HG03045 (cell line): ENCODE measurements around the gene CA9.

Source experiments
- ATAC-seq: cut with Tn5 transposase; IDR thresholded peaks from one replicate; pipeline ENCODE4 v1.9.1; 2021; ENCODE audit warnings: mild to moderate bottlenecking, moderate library complexity; ENCODE audit not compliant: unreplicated experiment

Gene CA9

DNA sequence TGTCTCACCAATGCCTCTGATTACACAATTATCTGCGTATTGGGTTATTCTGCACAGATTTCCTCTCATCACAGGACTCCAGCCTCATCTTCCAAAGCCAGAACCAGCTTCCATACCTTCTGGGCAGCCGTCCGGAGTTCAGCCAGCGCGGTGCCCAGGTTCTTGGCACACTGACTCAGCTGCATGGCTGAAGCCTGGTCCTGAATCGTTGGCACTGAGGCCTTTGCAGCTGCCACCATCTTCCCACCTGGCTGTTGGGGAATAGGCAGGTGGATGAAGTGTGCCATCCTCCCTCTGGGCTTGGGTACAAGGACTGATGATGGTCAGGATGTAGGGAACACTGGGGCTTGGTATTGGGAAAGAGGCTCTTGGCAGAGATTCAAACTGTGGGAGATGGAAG, 40.4 kb downstream of the CA9 start:
- ATAC-seq = no peak

DNA sequence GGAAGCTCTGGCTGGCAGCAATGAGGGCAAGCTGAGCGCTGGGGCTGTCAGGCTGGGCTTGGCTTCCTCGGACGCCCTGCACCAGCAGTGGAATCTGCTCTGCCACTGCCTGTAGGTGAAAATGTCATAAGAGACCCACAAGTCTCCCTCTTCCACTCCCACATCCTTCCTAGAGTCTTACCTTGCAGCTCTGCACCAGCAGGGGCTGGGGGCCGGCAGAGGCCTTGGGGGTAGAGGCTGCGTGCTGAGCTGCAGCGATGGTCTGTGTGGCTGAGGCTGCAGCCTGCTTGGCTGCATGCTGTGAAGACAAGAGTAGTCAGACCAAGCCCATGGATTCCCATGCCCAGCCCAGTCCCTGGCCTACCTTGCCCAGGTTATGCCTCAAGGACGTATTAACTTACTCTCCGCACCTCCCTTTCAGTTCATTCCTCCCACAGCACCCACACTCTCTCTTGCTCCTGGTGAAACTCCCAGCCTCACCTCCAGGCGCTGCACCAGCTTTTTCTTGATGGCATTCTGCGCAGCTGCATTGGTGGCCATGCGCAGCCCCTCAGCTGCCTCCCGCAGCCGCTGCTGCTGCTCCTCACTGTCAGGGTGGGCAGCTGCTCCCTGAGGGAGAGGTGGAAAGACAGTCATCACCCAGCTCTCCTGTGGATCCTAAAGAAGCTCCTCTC, 41.0 kb downstream of the CA9 start:
- ATAC-seq = no peak

DNA sequence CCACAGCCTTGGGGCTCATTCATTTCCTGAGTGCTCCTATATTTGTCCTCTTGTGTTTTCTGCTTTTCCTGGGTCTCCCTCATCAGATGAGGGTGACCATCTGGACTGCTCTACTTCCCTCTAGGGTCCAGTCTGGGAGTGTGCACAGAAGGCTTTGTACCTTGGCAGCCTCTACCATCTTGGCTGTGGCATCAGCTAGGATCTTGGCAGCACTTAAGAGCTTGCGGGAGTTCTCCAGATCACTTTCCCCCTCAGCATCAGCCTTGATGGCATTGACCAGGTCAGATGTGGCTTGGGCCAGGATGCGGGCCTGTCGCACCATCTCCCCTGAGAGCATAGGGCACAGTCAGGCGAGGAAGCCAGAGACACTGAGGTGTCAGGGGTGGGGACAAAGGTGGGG, 42.5 kb downstream of the CA9 start:
- ATAC-seq = no peak

DNA sequence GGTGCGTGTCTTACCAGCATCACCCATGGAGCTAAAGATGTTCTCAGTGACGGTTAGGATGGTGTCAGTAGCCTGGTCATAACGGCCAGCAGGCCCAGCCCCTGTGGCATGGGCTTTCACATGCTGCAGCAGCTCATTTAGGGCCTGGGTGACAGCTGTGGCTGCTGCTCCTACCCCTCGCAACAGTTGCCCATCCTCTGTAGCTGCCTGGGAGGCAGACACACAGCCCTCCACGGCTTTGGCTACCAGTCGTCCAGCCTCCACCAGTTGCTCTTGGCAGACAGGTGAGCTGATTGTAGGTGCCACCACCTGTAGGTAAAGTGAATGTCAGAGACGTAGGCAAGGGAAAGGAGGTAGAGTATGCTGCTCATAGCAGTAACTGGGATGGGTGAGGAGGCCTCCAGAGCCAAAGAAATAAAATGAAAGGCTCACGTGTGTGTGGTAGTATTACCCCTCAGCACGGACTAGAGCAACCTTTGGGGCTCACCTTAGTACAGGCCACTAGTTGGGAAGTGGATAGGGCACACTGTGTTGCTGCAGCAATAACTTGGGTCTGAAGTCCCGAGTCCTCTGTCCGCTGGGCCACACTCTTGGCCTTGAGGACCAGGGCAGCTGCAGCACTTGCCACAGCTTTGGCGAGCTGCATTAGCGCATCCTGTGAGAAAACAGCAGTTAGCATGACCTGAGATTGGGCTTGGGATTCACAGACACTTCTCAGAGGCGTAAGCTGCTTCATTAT, 43.6 kb downstream of the CA9 start:
- ATAC-seq = no peak

DNA sequence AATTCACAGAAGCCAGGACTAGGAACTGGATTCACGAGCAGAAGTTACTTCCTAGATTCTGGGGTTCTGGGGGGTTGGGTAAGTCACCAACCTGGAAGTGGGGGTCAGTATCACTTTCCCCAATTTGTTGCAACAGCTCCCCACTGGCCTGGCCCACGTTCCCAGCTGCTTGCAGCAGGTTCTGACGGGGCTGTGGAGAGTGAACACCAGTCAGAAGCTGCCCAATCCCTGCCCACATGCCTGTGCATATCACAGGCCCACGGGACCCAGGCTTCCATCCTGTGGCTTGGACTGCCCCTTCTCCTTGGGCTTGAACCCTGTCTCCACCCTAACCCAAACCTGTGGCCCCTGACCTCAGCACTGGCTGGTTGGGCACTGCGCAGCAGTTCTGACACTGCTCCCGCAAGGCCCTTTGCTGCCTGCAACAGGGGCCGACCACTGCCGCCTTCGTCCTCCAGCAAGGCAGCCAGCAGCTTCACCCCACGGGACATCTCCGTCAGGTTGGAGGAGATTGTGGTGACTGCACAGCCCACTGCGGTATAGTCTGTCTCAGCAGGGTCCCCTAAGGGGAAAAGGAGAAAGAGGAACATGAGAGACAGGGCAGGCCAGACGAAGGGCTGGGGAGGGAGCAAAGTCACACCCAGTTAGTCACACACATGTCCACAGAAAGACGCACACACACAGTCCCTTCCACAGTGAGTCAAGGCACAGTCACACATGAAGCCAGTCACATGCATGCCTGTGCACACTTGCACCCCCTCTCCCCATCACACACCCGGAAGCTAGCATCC, 45.2 kb downstream of the CA9 start:
- no peak for ATAC-seq

DNA sequence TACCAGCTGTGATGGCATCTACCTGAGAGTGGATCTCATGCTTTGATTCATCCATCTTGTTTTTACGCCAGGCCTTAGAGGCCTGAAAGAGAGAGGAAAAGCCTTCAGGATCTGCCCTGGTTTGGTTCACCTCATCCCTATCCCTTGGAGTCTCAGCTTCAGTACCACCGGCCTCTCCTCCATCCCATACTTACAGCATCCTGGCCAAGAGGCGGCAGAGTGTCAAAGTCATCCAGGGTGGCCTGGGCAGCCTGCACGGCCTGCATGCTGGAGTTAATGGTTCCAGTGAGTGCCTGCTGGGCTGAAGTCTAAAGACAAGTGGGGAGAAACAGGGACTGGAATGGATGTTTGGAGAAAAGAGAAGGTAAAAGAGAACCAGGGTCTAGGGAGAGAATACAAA, 45.8 kb downstream of the CA9 start:
- ATAC-seq = no peak

DNA sequence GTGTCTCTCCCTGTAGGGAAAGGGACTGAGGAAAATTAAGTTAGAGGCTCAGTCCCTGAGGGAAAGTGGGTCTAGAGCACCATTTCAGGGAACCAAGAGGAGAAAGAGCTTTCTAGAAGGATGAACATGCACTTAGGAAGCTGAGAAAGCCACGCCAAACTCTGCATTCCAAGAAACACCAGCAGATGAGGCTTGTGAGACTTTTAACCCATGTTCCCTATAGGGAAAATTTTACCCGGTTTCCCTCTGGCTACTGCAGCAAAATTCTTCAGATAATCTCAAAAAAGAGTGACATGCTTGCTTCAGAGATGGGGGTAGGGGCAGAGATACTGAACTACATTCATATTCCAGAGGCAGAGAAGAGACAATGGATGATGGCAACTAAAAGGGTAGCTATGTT, 49.7 kb downstream of the CA9 start:
- ATAC-seq = no peak

DNA sequence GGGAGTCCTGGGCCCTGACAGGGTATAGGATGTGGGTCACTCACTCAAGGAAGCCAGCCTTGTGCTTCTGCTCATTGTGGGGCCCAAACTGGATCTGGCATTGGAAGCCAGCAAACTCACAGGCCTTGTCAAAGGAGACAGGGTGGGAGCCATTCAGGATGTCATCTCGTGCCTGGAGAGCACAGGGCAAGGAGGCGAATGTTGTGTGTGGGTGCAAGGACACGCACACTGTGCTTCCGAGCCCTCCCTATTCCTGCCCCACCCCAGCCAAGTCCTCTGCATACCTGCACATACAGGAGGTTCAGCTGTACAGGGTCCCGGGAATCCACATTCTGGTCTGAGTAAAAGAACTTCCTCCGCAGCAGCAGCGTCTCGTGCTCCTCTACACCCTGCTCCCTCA, 50.2 kb downstream of the CA9 start:
- no peak for ATAC-seq

DNA sequence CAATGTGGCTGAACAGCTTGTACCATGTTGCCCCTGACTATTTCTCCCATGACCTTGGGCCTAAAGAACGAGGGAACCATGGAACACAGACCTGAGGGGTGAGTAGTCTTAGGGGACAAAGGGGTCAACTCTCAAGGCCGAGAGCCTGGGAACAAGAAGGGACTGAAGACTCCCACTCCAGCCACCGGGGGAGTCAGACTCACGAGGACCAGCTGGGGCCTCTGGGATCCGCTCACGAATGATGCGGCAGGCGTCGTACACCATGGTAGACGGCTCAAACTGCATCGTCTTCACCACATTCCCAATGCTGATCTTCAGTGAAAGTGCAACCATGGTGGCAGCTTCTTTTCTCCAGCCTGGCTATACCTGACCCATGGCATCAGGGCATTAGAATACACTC, 51.6 kb downstream of the CA9 start:
- ATAC-seq = no peak

DNA sequence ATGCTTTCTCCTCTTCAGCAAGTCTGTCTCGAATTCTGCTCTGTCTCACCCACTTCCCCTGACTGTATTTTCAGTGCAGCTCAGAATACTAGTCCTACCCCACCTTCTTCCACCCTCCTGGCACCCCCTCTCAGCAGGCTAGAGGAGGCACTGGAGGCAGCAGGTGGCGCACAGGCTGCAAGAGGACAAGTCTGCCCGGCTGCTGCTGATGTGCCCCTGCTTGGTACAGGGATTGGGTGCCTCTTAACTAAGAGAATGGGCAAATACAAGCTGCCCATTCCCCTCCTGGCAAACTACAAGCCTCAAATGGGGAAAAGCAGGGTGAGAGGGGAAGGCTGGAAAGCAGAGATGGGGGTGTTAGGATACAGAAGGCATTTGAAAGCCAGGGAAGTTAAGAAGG, 53.2 kb downstream of the CA9 start:
- ATAC-seq = no peak

DNA sequence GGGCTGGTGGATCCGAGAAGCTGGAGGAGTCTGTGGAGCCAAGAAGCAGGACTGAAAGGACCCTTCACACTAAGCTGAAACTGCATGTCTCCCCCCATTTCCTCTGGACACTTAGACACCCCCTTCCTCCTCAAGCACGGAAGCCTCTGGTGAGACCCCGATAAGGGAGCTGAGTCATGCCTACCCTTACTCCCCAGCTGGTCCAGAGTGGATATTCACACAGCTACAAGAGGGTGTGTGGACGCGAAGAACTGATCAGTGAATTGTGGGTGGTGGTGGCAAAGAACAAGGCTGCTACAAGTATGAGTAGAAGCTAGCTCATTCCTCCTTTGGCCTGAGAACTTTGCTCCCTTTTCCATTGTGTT, 53.9 kb downstream of the CA9 start:
- ATAC-seq = no peak

DNA sequence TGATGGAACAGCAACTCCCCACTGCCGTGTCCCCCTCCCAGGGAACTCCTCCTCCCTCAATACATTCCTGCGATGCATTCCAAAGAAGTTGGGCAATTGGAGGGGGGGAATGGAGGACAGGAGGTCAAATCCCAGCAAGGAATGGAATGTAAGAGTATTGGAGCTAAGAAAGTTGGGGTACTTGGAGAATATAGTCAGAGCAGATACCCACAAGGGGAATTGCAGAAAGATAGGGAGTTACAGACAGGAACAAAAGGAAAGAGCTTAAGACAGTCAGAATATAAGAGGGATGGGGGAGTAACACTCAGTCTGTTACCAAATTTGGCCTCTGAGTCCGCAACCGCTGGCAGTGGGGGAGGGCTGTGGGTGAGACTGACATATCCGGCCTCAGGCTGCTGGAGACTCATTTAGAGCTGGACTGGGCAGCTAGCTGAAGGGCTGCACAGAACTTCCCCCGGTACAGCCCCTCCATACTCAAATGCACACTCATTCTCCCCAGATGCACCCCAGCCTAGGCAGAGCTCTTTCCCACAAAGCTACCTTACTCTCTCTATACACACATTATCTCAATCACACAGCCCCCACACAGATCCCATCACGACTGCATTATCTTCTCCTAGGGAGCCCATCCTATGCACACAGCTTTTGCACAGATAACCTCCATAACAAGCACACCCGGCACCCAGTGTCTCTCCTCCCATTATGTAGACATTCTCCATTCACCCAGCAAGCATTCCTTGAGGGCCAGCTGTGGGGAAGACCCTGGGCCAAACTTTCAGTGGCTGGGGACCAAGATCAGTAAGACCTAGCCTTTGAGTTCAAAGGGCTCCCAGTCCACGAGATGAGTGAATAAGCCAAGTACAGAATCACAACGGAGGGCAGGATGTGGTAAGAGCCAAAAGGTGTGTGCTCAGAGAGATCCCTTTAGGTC, 54.6 kb downstream of the CA9 start:
- no peak for ATAC-seq

DNA sequence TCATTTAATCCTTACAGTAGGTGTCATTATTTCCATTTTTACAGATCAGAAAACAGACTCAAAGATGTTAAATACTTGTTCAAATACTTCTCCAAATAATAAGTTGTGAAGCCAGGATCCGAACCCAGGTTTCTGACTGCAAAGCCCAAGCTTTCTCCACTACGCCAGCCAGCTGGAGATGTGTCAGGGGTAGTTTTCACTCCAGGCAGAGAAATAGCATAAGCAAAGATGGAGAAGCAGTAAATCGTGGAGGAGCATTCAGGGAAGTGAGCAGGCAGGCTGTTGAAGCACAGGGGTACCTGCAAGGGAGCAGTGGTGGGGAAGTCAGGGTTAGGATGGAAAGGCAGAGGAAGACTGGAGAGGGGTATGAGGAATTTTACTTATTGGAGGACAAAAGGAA, 55.4 kb downstream of the CA9 start:
- ATAC-seq = no peak

DNA sequence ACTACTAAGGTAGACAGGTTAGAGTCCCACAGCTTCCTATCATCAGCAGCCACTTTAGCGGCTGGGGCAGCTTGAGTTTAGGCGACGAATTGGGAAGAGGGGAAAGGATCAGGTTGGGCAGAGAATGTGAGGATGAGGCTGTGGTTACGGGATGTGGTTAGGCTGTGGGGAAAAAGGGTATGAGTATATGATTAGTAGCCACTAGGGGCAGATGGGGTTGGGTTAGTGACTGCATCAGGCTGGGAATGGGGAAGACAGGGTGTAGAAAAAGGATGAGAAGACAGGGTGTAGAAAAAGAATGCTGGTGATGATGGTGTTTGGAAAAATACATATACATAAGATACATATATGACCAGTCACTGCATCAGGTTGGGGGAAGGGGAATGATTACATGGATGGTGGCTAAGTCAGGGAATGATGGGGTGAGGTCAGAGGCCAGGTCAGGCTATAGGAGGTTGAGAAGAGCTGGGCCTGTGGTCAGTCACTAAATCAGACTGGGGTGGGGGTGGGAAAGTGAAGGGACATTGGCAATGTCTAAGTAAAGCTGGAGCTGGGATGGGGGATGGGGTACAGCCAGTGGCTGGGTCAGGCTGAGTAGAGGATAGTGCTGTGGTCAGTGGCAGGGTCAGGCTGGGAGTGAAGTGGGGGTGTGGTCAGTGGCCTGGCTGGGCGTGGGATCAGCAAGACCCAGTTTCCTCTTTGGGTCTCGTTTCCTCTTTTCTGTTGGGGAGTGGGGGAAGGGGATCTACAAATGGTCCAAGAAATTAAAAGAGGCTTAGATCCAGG, 56.2 kb downstream of the CA9 start:
- no peak for ATAC-seq

DNA sequence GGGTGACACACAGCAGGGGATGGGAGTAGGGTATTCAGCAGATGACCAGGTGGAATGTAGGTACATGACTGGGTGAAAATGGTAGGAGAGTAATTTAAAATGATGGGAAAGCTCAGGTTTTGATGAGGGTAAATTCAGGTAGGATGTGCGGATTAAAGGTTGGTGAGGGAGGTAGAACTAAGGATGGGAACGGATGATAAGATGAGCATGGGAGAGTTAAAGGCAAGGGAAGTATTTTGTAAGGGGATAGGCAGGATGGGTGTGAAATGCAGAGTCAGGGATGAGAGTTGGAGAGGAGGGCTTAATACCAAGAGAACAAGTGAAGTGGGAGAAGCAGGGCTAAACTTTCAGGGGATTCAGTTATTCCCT, 56.7 kb downstream of the CA9 start:
- ATAC-seq = no peak
